Brain microvascular endothelial cell (primary cell): ENCODE data around the gene TMEM59.
"Not testable (repeated sequence)": the region's sequence is repeated elsewhere in the genome, so short reads cannot be mapped to it uniquely, and the experiment has no call there.

ENCODE experiments used
- DNase-seq: peaks from one replicate; pipeline ENCODE4 v3.0.0-alpha.2; 2020
- H3K27ac ChIP-seq: fragments of 250-450 bp; sonication (Bioruptor Pico); 2 replicates; pipeline ENCODE4 v1.5.1; 2020; ENCODE audit warnings: mild to moderate bottlenecking, moderate library complexity
- H3K27me3 ChIP-seq: fragments of 250-450 bp; sonication (Bioruptor Pico); replicated peaks from 2 replicates; pipeline ENCODE4 v1.5.1; 2020; ENCODE audit warnings: mild to moderate bottlenecking
- H3K36me3 ChIP-seq: fragments of 250-450 bp; sonication (Bioruptor Pico); replicated peaks from 2 replicates; pipeline ENCODE4 v1.5.1; 2020; ENCODE audit warnings: mild to moderate bottlenecking
- H3K4me3 ChIP-seq: 2 replicates; pipeline ENCODE4 v1.5.1; 2011; ENCODE audit warnings: low read depth, mild to moderate bottlenecking, control low read depth, low read length, moderate library complexity
- CTCF ChIP-seq: IDR thresholded peaks from 2 replicates; pipeline ENCODE4 v1.5.1; 2011; ENCODE audit warnings: low read depth, mild to moderate bottlenecking, moderate library complexity, low read length, control low read depth, inconsistent platforms; ENCODE audit errors: missing control alignments
- in situ Hi-C: cut with HindIII; loops from 2 replicates; pipeline ENCODE4 v1.10.0; 2017; ENCODE audit warnings: low sequenced_read_pairs, low pct_ligation_motif_present

TMEM59 gene

GRCh38 chr1:54028306-54029251 is 24.4 kb downstream of the TMEM59 start:
- Histone ChIP-seq H3K27ac (peak overlapping the region; percentile 64), H3K36me3 (no peaks in the 10 kb centered on the region), H3K27me3 (no peaks in the 10 kb centered on the region), H3K4me3 (no peak overlapping the region)
- DNase-seq: peak; percentile 74
- in situ Hi-C loops: no loop called here
- TF ChIP-seq CTCF: no peak

DNA sequence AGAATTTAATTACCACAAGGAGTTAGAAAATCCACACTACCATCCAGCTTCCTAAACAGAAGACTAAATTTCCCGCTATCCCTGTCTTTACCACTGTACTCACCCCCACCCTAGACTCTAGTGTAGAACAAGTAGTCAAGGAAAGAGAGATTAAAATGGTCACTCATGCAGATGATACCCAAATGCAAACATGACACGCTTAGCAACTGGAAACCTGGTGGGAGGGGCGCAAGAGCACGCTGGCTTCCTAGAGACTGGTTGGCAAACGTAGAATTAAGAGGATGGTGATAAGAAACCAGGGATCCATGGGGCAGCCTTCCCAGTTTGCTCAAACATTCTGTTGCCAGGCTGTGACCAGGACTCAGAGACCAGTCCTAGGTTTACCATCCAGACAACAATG is 25.2 kb downstream of the TMEM59 start:
- no peaks in the 10 kb centered on the region for H3K27me3 ChIP-seq
- no peak for TF ChIP-seq CTCF
- DNase-seq: peak; percentile 3
- in situ Hi-C loops: no loop called here
- H3K36me3 ChIP-seq: no peaks in the 10 kb centered on the region
- no peak overlapping the region for H3K27ac ChIP-seq
- no peak overlapping the region for H3K4me3 ChIP-seq

DNA sequence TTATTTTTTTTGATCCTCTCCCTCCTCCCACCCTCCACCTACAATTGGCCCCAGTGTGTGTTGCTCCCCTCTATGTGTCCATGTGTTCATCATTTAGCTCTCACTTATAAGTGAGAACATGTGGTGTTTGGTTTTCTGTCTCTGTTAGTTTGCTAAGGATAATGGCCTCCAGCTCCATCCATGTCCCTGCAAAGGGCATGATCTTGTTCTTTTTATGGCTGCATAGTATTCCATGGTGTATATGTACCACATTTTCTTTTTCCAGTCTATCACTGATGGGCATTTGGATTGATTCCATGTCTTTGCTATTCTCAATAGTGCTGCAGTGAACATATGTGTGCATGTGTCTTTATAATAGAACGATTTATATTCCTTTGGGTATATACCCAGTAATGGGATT is 28.2 kb downstream of the TMEM59 start:
- H3K27ac ChIP-seq, DNase-seq, H3K27me3 ChIP-seq, in situ Hi-C loops, H3K36me3 ChIP-seq, H3K4me3 ChIP-seq: not testable (repeated sequence)

GRCh38 chr1:54024358-54024757 is 28.6 kb downstream of the TMEM59 start:
- H3K36me3 ChIP-seq: no peaks in the 10 kb centered on the region
- no peaks in the 10 kb centered on the region for H3K27me3 ChIP-seq

DNA sequence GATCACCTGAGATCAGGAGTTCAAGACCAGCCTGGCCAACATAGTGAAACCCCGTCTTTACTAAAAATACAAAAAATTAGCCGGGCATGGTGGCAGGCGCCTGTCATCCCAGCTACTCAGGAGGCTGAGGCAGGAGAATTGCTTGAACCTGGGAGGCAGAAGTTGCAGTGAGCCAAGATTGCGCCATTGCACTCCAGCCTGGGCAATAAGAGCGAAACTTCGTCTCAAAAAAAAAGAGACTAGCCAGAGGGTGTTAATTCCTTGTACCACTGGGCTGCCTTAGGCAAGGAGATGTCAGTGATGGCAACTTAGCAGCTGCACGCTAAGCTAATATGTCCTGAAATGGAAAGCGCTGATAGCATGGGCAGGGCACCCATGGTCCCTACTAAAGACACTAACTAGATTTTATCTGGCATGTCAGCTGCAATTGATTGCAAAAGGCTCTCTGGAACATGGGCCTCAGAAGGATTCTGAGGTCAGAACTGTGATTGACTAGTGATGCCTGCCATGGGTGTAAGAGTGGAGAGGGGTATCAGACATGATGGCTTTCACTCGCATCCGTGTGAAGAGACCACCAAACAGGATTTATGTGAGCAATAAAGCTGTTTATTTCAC is 33.3 kb downstream of the TMEM59 start:
- in situ Hi-C loops, H3K36me3 ChIP-seq, DNase-seq, H3K4me3 ChIP-seq, H3K27ac ChIP-seq, H3K27me3 ChIP-seq: not testable (repeated sequence)

More at GRCh38 chr1:54024358-54024757, 28.6 kb downstream of the TMEM59 start:
- DNase-seq: no peak
- in situ Hi-C loops: no loop called here
- Histone ChIP-seq H3K4me3 (no peak overlapping the region), H3K27ac (no peak overlapping the region)
- TF ChIP-seq CTCF: no peak

- no peaks in the 10 kb centered on the region for H3K36me3 ChIP-seq
- no peak overlapping the region for H3K4me3 ChIP-seq
- TF ChIP-seq CTCF: no peak
- H3K27ac ChIP-seq: no peak overlapping the region
- no peak for DNase-seq
- in situ Hi-C loops: no loop called here
- H3K27me3 ChIP-seq: peaks cover 5% of the 10 kb centered on the region
Observed at GRCh38 chr1:54018635-54019034, 34.4 kb downstream of the TMEM59 start.
